ENCODE measurements around the gene GMIP.
A peak's percentile ranks its signal among the peaks of the same experiment; 100 is the strongest.
"Not testable (repeated sequence)": the region's sequence is repeated elsewhere in the genome, so short reads cannot be mapped to it uniquely, and the experiment has no call there.

The GMIP gene

DNA sequence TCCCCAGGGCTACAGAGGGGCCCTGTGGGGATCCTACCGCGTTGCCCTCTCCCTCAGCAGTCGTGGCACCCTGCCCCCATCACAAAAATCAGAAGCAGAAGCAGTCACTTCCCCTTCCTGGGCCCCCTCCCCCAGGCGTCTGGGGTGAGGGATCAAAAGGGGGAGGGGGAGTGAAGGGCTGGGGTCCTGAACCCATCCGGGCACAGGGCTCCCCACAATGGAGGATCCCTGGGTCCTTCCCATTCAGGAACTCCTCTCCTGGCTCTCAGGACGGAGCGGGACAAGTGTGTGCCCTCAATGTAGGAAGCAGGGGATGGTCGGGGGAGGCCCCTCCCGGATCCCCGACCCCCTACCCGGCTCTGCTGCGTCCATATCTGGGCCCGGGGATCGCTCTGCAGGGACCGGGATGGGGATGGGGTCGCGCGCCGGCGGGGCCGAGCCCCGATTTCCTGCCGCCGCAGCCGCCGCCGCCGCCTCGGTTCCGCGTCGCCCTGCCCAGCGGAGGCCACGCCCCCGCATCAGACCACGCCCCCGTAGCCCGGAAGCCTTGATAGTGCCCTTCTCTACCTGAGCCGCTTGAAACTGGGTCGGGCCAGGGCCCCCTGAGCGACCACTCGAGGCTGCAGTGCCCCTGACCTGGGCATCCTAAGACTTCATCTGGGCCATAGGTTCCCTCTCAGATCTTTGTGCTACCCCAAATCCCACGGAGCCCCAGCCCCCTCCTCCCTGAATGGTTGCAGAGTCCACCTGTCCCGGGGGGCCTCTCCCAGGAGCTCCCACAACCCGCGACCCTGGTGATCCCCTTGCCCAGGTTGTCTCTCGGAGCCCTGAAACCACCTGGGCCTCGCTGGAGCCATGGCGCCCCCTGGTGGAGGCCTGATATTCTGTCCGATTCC is at the start of gene GMIP:
TSS of gene GMIP (minus strand) at position 500 of the 896 bp plus-strand sequence. CDS start at position 372, 128 bp downstream.
- peak in 41 of 56 donors; percentile 6 to 80 (median 37) for DNase-seq

DNA sequence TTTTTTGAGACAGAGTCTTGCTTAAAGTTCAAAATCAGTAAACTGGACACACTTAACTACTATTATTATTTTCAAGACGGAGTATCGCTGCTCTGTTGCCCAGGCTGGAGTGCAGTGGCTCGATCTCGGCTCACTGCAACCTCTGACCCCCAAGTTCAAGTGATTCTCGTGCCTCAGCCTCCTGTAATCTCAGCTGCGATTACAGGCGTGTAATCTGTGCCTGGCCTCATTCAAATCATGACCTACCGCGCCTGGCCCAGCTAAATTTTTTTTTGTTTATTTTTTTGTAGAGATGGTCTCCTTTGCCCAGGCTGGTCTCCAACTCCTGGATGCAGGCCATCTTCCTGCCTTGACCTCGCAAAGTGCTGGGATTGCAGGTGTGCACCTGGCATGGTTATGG is 48.2 kb upstream of the GMIP start:
- DNase-seq = no peak

- not testable (repeated sequence) for DNase-seq
Measured at GRCh38 chr19:19689023-19689422, 45.6 kb upstream of the GMIP start.

DNA sequence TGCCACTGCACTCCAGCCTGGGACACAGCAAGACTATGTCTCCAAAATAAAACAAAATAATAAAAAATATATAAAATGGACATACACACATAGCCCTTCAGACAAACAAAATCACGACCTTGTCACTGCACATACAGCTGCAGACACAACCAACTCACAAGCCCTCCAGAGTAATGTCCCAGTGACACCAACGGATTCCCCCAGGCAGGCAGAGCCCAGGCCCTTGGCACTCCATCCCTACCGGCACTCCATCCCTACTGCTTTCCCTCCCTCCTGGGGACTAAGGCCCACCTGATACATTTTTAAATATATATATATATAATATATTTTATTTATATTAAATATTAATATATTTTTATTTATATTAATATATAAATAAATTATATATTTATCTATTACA is 43.6 kb upstream of the GMIP start:
- no peak for DNase-seq

GRCh38 chr19:19686580-19686979 is 43.1 kb upstream of the GMIP start:
- DNase-seq = no peak

GRCh38 chr19:19686119-19686518 is 42.7 kb upstream of the GMIP start:
- not testable (repeated sequence) for DNase-seq

GRCh38 chr19:19679176-19680073 is 36.0 kb upstream of the GMIP start:
- no peak for DNase-seq

DNA sequence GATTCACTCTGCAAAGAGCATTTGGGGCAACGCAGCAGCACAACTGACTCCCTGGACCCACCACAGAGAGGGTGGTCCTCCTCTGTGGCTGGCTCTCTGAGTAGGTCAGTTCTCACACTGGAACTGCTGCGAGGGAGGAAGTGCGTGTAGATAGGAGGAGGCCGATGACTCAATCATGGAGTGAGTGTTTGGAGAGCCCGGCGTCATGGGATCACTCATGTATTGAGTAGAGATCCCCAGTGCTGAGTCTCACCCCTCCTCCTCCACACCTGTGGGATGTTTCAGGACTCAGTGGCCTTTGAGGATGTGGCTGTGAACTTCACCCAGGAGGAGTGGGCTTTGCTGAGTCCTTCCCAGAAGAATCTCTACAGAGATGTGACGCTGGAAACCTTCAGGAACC is 34.1 kb upstream of the GMIP start:
- DNase-seq = no peak

DNA sequence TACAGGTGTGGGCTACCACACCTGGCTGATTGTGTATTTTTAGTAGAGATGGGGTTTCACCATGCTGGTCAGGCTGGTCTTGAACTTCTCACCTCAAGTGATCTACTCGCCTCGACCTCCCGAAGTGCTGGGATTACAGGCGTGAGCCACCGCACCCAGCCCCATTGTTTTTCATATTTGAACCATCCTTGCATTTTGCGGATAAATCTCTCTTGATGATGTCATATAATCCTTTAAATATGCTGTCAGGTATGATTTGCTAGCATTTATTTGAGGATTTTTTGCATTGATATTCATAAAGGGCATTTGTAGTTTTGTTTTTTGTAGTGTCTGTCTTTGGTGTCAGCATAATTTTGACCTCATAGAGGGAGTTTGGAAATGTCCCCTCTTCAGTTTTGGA is 30.9 kb upstream of the GMIP start:
- DNase-seq = no peak

GRCh38 chr19:19672816-19673215 is 29.4 kb upstream of the GMIP start:
- DNase-seq = no peak

DNA sequence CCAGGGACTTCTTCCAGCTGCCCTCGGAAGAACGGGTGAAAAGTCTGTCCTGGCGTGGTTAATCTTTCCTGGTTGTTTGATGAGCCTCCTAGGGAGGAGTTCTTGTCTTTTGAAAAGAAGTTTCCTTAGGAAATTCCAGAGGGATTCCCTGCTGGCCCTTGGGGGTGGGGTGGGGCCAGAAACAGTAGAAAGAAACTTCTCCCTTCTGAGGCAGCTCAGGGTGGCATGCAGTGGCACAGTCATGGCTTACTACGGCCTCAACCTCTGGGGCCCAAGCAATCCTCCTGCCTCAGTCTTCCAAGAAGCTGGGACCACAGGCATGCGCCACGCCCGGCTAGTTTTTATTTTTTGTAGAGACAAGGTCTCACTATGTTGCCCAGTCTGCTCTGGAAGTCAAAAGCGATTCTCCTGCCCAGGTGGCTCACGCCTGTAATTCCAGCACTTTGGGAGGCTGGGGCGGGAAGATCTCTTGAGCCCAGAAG is 26.7 kb upstream of the GMIP start:
- DNase-seq = no peak

- DNase-seq = peak; percentile 44 to 95 (median 88)
Measured at GRCh38 chr19:19668230-19669012, 25.0 kb upstream of the GMIP start, which contains the start of gene ZNF101. TSS of gene ZNF101 (plus strand) at chr19:19668839. CDS start at chr19:19668964, 125 bp downstream.

DNA sequence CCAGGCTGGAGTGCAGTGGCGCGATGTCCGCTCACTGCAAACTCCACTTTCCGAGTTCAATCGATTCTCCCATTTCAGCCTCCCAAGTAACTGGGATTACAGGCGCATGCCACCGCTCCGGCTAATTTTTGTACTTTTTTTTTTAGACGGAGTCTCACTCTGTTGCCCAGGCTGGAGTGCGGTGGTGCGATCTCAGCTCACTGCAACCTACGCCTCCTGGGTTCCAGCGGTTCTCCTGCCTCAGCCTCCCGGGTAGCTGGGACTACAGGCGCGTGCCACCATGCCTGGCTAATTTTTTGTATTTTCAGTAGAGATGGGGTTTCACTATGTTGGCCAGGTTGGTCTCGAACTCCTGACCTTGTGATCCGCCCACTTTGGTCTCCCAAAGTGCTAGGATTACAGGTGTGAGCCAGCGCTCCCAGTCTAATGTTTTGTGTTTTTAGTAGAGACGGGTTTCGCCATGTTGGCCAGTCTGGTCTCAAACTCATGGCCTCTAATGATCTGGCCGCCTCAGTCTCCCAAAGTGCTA is 22.0 kb upstream of the GMIP start:
- not testable (repeated sequence) for DNase-seq

DNA sequence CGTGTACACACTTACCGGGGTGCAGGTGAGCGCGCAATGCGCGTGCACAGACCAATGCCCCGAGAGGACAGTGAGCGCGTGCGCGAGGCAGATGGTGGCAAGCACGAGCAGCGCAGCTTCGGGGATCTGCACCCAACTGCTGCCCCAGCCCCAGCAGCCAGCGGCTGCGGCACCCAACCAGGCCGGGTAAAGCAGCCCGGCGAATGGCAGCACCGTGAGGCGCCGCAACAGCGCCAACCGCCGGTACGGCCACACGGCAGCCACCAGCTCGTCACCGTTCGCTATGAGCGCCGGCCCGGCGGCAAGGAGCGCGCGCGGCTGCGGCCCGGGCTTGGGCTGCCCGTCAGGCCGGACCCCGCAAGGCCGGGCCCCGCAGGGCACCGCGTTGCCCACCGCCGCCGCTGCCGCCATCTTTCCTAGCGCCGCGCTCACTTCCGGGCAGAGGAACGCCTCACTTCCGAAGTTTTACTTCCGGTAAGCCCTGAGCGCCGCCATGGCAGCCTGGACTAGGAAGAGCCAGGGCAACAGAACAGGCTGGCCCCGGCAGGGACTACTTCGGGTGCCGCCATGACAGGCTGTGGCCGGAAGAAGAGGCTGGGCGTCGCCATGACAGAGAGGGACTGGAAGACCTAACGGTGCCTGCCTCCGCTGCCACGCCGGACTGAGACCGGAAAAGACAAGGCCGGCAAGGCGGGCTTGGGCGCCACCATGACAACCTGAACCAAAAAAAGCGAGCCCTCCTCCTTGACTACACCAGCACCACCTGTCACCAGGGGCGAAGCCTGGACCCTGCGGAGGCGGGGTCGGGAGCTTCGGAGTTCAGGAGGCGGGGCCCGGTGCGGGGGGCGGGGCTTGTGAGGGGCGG is 20.0 kb upstream of the GMIP start, which contains the start of gene ATP13A1:
TSS of gene ATP13A1 (minus strand) at position 421 of the 865 bp plus-strand sequence. CDS start at position 411, 10 bp downstream.
- DNase-seq = peak; percentile 80 to 100 (median 96)

DNA sequence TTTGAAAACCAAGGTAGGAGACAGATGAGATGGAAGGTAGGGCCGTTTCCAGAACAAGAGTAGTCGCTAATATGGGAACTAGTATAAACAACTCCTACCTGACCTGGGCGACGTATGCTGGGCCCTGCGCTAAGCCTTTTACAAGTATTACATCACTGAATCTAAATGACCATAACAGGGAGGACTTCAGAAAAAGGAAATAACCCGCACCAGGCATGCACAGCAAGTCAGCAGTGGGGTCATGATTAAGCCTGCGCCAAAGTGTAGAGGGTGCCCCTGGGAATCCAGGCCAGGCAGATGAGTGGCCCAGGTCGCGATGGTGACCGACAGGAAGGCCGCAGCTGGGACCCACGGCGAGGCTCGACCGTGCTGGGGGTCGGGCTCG is 19.4 kb upstream of the GMIP start:
- no peak for DNase-seq

DNA sequence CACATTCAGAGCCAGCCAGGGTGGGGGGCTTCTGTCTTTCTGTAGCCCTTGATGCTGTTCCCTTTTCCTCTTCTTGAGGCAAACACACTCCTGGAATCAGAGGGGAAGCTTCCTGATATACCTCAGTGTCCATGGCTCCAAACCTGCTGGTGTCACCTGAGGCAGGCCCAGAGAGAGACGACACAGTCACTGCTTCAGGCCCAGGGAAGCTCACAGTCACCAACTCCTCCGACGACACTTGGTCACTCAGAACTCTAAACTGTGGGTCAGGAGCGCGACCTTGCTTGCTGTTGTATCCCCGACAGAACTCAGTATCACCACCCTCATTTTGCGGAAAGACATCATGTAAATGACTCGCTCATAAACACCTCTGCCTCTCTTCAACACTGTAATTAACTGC is 18.9 kb upstream of the GMIP start:
- DNase-seq = no peak

DNA sequence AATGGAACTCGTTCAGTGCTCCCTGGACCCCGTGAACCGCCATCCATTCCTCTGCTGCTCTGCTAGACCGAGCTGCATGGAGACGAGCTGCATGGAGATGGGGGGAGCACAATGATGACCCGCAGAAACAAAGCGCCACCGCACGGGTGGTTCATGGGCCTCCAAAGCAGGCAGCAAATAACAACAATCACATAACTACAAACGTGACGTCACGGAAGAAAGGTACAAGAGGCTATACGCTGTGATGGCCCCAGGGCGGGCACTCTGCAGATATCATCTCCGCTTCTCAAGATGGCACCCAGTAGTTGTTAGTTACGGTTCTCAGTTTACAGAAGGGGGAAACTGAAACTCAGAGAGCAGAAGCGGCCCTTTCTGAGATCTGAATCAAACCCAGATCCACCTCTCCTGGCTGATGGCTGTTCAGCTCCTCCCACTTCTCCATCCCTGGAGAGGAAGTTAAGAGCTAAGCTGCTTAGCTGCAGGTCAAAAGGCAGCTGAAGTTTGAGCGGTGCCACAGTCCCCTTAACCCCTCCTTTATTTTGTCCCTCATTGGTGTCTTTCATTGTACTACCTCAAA is 18.3 kb upstream of the GMIP start:
- DNase-seq = peak in 4 of 56 donors; percentile 7 to 33 (median 20)

DNA sequence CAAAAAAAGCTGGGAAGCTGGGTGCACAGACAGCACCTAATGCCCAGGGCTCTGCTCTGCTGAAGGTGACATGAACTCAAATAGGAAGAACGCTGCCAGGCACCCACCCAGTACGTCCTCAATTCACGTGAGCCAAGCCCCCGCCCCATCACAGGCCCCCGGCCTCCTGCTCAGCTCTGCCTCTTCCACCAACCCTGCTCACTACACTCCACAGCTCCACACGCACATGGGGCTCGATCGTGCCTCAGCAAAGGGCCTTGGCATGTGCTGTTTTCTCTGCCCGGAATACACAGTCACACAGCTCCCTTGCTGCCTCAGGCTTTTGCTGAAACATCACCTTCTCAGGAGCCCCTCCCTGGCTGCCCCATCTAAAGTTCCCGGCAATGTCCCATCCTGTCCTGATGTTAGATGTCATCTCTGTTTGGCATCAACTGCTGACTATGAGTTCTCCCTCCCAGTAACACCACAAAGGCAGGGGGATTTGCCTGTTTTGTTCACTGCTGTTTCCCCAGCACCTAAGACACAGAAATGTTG is 17.8 kb upstream of the GMIP start:
- no peak for DNase-seq
